ENCODE data around the gene TMOD3.

Gene TMOD3

GRCh38 chr15:51846066-51846462, 16.6 kb downstream of the TMOD3 start:
- Histone ChIP-seq H3K9me2 (replicated peaks; ENCODE audit: control insufficient read depth, low read length) (no peaks in the 10 kb centered on the region), H4K20me1 (ENCODE audit: control insufficient read depth, insufficient read depth, low read depth, low read length) (peaks cover 13% of the 10 kb centered on the region; the same call in 1 of the 2 replicates), H3K4me1 (ENCODE audit: control insufficient read depth, low read length) (peaks cover 22% of the 10 kb centered on the region), H3K79me2 (ENCODE audit: control insufficient read depth, low read length) (peaks cover 93% of the 10 kb centered on the region), H3K27me3 (ENCODE audit: control insufficient read depth, low read length) (no peaks in the 10 kb centered on the region), H3F3A (ENCODE audit: control insufficient read depth, insufficient read depth) (no peaks in the 10 kb centered on the region), H3K4me2 (ENCODE audit: low read length) (no peak overlapping the region), H3K4me3 (ENCODE audit: low read length) (no peak overlapping the region), H3K9me3 (ENCODE audit: control insufficient read depth, insufficient read depth, low read length) (no peaks in the 10 kb centered on the region), H3K27ac (ENCODE audit: low read depth, low read length) (no peak overlapping the region), H3K36me3 (ENCODE audit: control insufficient read depth, low read length) (no peaks in the 10 kb centered on the region)
- TF ChIP-seq EZH2phosphoT487 (IDR thresholded peaks at IDR 0.05; ENCODE audit: borderline replicate concordance, low read length) = no peak
- TF ChIP-seq, protein P1, sequence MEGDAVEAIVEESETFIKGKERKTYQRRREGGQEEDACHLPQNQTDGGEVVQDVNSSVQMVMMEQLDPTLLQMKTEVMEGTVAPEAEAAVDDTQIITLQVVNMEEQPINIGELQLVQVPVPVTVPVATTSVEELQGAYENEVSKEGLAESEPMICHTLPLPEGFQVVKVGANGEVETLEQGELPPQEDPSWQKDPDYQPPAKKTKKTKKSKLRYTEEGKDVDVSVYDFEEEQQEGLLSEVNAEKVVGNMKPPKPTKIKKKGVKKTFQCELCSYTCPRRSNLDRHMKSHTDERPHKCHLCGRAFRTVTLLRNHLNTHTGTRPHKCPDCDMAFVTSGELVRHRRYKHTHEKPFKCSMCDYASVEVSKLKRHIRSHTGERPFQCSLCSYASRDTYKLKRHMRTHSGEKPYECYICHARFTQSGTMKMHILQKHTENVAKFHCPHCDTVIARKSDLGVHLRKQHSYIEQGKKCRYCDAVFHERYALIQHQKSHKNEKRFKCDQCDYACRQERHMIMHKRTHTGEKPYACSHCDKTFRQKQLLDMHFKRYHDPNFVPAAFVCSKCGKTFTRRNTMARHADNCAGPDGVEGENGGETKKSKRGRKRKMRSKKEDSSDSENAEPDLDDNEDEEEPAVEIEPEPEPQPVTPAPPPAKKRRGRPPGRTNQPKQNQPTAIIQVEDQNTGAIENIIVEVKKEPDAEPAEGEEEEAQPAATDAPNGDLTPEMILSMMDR (IDR thresholded peaks at IDR 0.05; ENCODE audit: low read depth, low read length, poor library complexity, severe bottlenecking) = no peak

DNA sequence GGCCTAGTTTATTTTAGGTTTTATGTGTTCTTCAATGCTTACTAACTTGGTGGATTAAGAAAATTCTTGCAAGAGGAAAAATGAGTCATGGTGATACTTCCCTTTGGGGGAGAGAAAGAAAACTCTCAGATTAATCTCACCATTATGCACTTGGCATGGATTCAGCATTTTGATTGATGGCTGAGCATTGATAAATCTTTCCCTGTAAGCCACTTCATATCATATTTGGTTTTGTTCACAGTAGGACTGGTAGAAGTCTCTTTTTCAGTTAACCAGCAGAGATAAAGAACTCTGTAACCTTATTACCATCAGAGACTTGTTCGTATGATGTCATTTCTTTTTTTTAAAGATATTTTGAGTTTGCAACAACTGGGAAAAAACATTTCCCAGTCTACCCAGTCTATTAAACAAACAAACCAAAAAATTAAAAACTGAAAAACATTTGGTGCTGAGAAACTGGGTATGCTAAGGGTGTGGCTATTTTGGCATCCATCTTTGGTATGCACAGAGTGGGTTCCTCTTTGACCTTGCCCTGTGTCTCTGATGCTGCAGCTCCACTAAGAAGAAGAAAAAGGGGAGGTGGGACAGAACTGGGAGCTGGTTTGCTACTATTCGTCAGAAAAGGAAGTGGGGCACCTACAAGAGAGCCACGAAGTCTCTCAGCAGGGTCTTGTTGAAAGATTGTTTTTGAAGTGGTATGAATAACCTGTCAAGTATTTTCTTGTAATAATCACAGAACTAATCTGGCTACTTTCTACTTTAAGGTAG, 17.2 kb downstream of the TMOD3 start:
- no peak overlapping the region for H3K27ac ChIP-seq (ENCODE audit: low read depth, low read length)

GRCh38 chr15:51848811-51849210, 19.4 kb downstream of the TMOD3 start:
- peaks cover 5% of the 10 kb centered on the region; the same call in 1 of the 2 replicates for H4K20me1 ChIP-seq (ENCODE audit: control insufficient read depth, insufficient read depth, low read depth, low read length)
- H3K79me2 ChIP-seq (ENCODE audit: control insufficient read depth, low read length) = peaks cover 90% of the 10 kb centered on the region

More for the DNA sequence above, 17.2 kb downstream of the TMOD3 start:
- Histone ChIP-seq H3K9me3 (ENCODE audit: control insufficient read depth, insufficient read depth, low read length) (no peaks in the 10 kb centered on the region), H3K4me2 (ENCODE audit: low read length) (no peak overlapping the region), H3K36me3 (ENCODE audit: control insufficient read depth, low read length) (no peaks in the 10 kb centered on the region), H3F3A (ENCODE audit: control insufficient read depth, insufficient read depth) (no peaks in the 10 kb centered on the region), H3K9me2 (replicated peaks; ENCODE audit: control insufficient read depth, low read length) (no peaks in the 10 kb centered on the region), H3K4me3 (ENCODE audit: low read length) (no peak overlapping the region), H3K27me3 (ENCODE audit: control insufficient read depth, low read length) (no peaks in the 10 kb centered on the region), H4K20me1 (ENCODE audit: control insufficient read depth, insufficient read depth, low read depth, low read length) (peaks cover 13% of the 10 kb centered on the region; the same call in 1 of the 2 replicates), H3K79me2 (ENCODE audit: control insufficient read depth, low read length) (peaks cover 91% of the 10 kb centered on the region), H3K4me1 (ENCODE audit: control insufficient read depth, low read length) (peaks cover 22% of the 10 kb centered on the region)
- TF ChIP-seq, protein P1 (IDR thresholded peaks at IDR 0.05; ENCODE audit: low read depth, low read length, poor library complexity, severe bottlenecking) = no peak

More at GRCh38 chr15:51848811-51849210, 19.4 kb downstream of the TMOD3 start:
- Histone ChIP-seq H3K4me2 (ENCODE audit: low read length) (no peak overlapping the region), H3K36me3 (ENCODE audit: control insufficient read depth, low read length) (no peaks in the 10 kb centered on the region), H3K4me1 (ENCODE audit: control insufficient read depth, low read length) (peaks cover 6% of the 10 kb centered on the region), H3K27me3 (ENCODE audit: control insufficient read depth, low read length) (no peaks in the 10 kb centered on the region), H3K4me3 (ENCODE audit: low read length) (no peak overlapping the region), H3K9me3 (ENCODE audit: control insufficient read depth, insufficient read depth, low read length) (no peaks in the 10 kb centered on the region), H3K9me2 (replicated peaks; ENCODE audit: control insufficient read depth, low read length) (no peaks in the 10 kb centered on the region), H3F3A (ENCODE audit: control insufficient read depth, insufficient read depth) (no peaks in the 10 kb centered on the region), H3K27ac (ENCODE audit: low read depth, low read length) (no peak overlapping the region)
- TF ChIP-seq EZH2phosphoT487 (IDR thresholded peaks at IDR 0.05; ENCODE audit: borderline replicate concordance, low read length) = no peak
- TF ChIP-seq, protein P1 (IDR thresholded peaks at IDR 0.05; ENCODE audit: low read depth, low read length, poor library complexity, severe bottlenecking) = no peak

Data from DOHH2 (cell line).